ENCODE results near the gene CDC27. TPM values are rescaled to one million over a fixed set of nuclear protein-coding genes. Genes with fewer than 3 reads are reported as not detected.
A peak's percentile ranks its signal among the peaks of the same experiment; 100 is the strongest.

CDC27 gene
- polyA plus RNA-seq, 3 donors = 19.7 to 52.0 (median 33.0) TPM

- no peak for DNase-seq
- H3K4me1 ChIP-seq (ENCODE audit: control insufficient read depth in 1 of 2, insufficient read depth in 2 of 2, low read length in 2 of 2) = peaks cover 8 to 16% of the 10 kb centered on the region in 2 donors
- H3K27me3 Mint-ChIP-seq (ENCODE audit: low read depth in 3 of 3) = peaks cover 7 to 26% (median 18%) of the 10 kb centered on the region in 3 donors
- no peaks in the 10 kb centered on the region for H3K79me2 ChIP-seq (ENCODE audit: insufficient read depth, low read length)
- no peaks in the 10 kb centered on the region for H4K20me1 ChIP-seq (ENCODE audit: insufficient read depth, low read length)
- no peak overlapping the region for H3K4me2 ChIP-seq (replicated peaks; ENCODE audit: extremely low read depth, low read length, poor library complexity, severe bottlenecking)
- intact Hi-C loops (cut with micrococcal nuclease) = no loop called here
- H3K9me3 Mint-ChIP-seq = peaks cover 0 to 11% (median 3%) of the 10 kb centered on the region in 7 donors
- peaks cover 0 to 4% of the 10 kb centered on the region in 2 donors for H3K9me3 ChIP-seq (replicated peaks in 1 of 2; ENCODE audit: control insufficient read depth in 1 of 2, insufficient read depth in 1 of 2, low read length in 2 of 2)
- 100% methylated on average over 2 of the region's 4 CpGs for WGBS (ENCODE audit: insufficient coverage)
- peaks cover 4 to 10% of the 10 kb centered on the region in 2 donors for H3K27me3 ChIP-seq (ENCODE audit: control insufficient read depth in 2 of 2, insufficient read depth in 2 of 2, low read length in 2 of 2)
- peaks cover 30% of the 10 kb centered on the region for H3K4me1 Mint-ChIP-seq
- H3K4me3 Mint-ChIP-seq = peak overlapping the region in 1 of 2 donors; percentile 64
- no peak overlapping the region for H3K4me3 ChIP-seq (replicated peaks in 1 of 3; ENCODE audit: low read depth in 2 of 3, low read length in 3 of 3)
- no peaks in the 10 kb centered on the region for H3K36me3 Mint-ChIP-seq
- no peak overlapping the region for H3K27ac ChIP-seq (ENCODE audit: low read depth in 1 of 2, low read length in 2 of 2)
- H3K27ac Mint-ChIP-seq = no peak overlapping the region
- no peaks in the 10 kb centered on the region for H3K36me3 ChIP-seq (replicated peaks in 1 of 2; ENCODE audit: control insufficient read depth in 1 of 2, insufficient read depth in 2 of 2, low read length in 2 of 2)
- TF ChIP-seq, protein P1, sequence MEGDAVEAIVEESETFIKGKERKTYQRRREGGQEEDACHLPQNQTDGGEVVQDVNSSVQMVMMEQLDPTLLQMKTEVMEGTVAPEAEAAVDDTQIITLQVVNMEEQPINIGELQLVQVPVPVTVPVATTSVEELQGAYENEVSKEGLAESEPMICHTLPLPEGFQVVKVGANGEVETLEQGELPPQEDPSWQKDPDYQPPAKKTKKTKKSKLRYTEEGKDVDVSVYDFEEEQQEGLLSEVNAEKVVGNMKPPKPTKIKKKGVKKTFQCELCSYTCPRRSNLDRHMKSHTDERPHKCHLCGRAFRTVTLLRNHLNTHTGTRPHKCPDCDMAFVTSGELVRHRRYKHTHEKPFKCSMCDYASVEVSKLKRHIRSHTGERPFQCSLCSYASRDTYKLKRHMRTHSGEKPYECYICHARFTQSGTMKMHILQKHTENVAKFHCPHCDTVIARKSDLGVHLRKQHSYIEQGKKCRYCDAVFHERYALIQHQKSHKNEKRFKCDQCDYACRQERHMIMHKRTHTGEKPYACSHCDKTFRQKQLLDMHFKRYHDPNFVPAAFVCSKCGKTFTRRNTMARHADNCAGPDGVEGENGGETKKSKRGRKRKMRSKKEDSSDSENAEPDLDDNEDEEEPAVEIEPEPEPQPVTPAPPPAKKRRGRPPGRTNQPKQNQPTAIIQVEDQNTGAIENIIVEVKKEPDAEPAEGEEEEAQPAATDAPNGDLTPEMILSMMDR (IDR thresholded peaks at IDR 0.05) = no peak
- H3K9ac ChIP-seq (ENCODE audit: insufficient read depth, low read length, poor library complexity, severe bottlenecking) = no peak overlapping the region
- no peak overlapping the region for H2AFZ ChIP-seq (ENCODE audit: insufficient read depth, low read depth, low read length, poor library complexity, severe bottlenecking)
These were observed 33.0 kb upstream of the CDC27 start for GRCh38 chr17:47222047-47222446.

- H3K9me3 Mint-ChIP-seq = peaks cover 0 to 11% (median 3%) of the 10 kb centered on the region in 7 donors
- WGBS (ENCODE audit: insufficient coverage) = 33% methylated on average over 1 of the region's 6 CpGs
- no peak overlapping the region for H3K4me3 Mint-ChIP-seq
- Histone ChIP-seq H3K36me3 (replicated peaks in 1 of 2; ENCODE audit: control insufficient read depth in 1 of 2, insufficient read depth in 2 of 2, low read length in 2 of 2) (no peaks in the 10 kb centered on the region), H3K27me3 (ENCODE audit: control insufficient read depth in 2 of 2, insufficient read depth in 2 of 2, low read length in 2 of 2) (peaks cover 4 to 10% of the 10 kb centered on the region in 2 donors), H3K27ac (ENCODE audit: low read depth in 1 of 2, low read length in 2 of 2) (no peak overlapping the region), H3K9me3 (replicated peaks in 1 of 2; ENCODE audit: control insufficient read depth in 1 of 2, insufficient read depth in 1 of 2, low read length in 2 of 2) (peaks cover 0 to 4% of the 10 kb centered on the region in 2 donors), H3K4me3 (replicated peaks in 1 of 3; ENCODE audit: low read depth in 2 of 3, low read length in 3 of 3) (no peak overlapping the region), H2AFZ (ENCODE audit: insufficient read depth, low read depth, low read length, poor library complexity, severe bottlenecking) (no peak overlapping the region), H3K4me2 (replicated peaks; ENCODE audit: extremely low read depth, low read length, poor library complexity, severe bottlenecking) (no peak overlapping the region), H3K4me1 (ENCODE audit: control insufficient read depth in 1 of 2, insufficient read depth in 2 of 2, low read length in 2 of 2) (peaks cover 8 to 15% of the 10 kb centered on the region in 2 donors), H3K9ac (ENCODE audit: insufficient read depth, low read length, poor library complexity, severe bottlenecking) (no peak overlapping the region), H4K20me1 (ENCODE audit: insufficient read depth, low read length) (no peaks in the 10 kb centered on the region), H3K79me2 (ENCODE audit: insufficient read depth, low read length) (no peaks in the 10 kb centered on the region)
- TF ChIP-seq, protein P1 (IDR thresholded peaks at IDR 0.05) = no peak
- no peaks in the 10 kb centered on the region for H3K36me3 Mint-ChIP-seq
- intact Hi-C loops (cut with micrococcal nuclease) = no loop called here
- peaks cover 11 to 28% (median 18%) of the 10 kb centered on the region in 3 donors for H3K27me3 Mint-ChIP-seq (ENCODE audit: low read depth in 3 of 3)
- H3K27ac Mint-ChIP-seq = no peak overlapping the region
- DNase-seq = no peak
- peaks cover 30% of the 10 kb centered on the region for H3K4me1 Mint-ChIP-seq
These were observed 32.1 kb upstream of the CDC27 start for GRCh38 chr17:47221154-47221553.
